ENCODE data around the gene ZBP1. TPM values are rescaled to one million over a fixed set of nuclear protein-coding genes. Genes with fewer than 3 reads are reported as not detected.
A peak's percentile ranks its signal among the peaks of the same experiment; 100 is the strongest.

Gene ZBP1, protein sequence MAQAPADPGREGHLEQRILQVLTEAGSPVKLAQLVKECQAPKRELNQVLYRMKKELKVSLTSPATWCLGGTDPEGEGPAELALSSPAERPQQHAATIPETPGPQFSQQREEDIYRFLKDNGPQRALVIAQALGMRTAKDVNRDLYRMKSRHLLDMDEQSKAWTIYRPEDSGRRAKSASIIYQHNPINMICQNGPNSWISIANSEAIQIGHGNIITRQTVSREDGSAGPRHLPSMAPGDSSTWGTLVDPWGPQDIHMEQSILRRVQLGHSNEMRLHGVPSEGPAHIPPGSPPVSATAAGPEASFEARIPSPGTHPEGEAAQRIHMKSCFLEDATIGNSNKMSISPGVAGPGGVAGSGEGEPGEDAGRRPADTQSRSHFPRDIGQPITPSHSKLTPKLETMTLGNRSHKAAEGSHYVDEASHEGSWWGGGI
- 2.4 TPM for total RNA-seq

GRCh38 chr20:57620274-57620990 is at the start of gene ZBP1:
Gene ZBP1 (minus strand): TSS chr20:57620426. CDS start chr20:57620295, 131 bp downstream.
- DNase-seq (ENCODE audit: low spot score): peak; percentile 68

GRCh38 chr20:57669632-57670031 is 49.4 kb upstream of the ZBP1 start:
- no peak for DNase-seq (ENCODE audit: low spot score)

- no peak for DNase-seq (ENCODE audit: low spot score)
Measured at GRCh38 chr20:57667924-57668782, 47.9 kb upstream of the ZBP1 start.

- no peak for DNase-seq (ENCODE audit: low spot score)
Measured at GRCh38 chr20:57667388-57667787, 47.2 kb upstream of the ZBP1 start.

GRCh38 chr20:57666834-57667157 is 46.6 kb upstream of the ZBP1 start:
- DNase-seq (ENCODE audit: low spot score): no peak

- no peak for DNase-seq (ENCODE audit: low spot score)
Measured at GRCh38 chr20:57666106-57666833, 46.0 kb upstream of the ZBP1 start.

GRCh38 chr20:57665589-57665971 is 45.4 kb upstream of the ZBP1 start:
- no peak for DNase-seq (ENCODE audit: low spot score)

DNA sequence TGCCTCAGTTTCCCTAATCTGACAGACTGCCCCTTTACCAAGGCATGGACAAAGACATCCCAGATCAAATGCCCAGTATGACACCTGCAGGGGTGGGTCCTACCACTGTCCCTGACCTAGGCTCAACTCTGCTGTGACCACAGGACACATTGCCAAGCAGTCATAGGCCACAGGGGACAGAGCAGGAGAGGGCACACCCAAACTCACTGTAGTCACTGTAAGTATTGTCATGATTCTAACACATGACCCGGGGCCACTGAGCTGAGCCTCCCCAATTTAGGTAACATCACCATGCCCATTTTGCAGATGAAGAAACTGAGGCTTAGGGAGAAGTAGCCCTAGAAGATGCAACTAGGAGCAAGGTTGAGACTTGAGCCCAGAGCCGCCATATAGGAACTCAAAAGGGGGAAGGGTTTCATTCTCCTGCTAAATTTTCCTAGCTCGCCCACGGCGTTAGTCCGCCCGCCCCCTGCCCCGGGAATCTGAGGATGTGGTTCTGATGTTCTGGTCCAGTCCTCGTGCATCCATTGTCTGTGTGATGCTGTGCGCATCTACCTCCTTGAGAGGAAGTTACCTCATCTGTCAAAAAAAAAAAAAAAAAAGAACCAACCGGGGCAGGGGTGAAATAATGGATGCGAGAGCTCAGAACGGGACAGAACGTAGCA is 44.8 kb upstream of the ZBP1 start:
- no peak for DNase-seq (ENCODE audit: low spot score)

DNA sequence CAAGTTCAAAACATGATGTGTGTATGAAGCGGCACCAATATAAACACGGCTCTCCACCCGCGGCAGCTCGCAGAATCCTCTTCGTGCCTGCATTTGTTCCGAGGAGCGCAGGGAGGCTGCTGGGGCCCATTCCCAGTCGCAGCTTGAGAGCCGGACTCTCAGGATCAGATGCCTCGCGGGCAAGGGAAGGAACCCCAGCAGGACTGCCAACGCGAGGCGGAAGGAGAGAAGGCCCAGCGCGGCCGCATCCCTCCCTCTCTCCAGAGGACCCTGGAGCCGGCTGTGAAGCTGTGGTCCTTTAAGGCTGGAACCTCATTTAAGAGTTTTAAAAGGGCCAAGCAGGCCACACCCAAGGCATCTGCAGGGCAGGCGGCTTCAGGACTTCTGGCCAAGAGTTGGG is 44.2 kb upstream of the ZBP1 start:
- DNase-seq (ENCODE audit: low spot score): no peak

DNA sequence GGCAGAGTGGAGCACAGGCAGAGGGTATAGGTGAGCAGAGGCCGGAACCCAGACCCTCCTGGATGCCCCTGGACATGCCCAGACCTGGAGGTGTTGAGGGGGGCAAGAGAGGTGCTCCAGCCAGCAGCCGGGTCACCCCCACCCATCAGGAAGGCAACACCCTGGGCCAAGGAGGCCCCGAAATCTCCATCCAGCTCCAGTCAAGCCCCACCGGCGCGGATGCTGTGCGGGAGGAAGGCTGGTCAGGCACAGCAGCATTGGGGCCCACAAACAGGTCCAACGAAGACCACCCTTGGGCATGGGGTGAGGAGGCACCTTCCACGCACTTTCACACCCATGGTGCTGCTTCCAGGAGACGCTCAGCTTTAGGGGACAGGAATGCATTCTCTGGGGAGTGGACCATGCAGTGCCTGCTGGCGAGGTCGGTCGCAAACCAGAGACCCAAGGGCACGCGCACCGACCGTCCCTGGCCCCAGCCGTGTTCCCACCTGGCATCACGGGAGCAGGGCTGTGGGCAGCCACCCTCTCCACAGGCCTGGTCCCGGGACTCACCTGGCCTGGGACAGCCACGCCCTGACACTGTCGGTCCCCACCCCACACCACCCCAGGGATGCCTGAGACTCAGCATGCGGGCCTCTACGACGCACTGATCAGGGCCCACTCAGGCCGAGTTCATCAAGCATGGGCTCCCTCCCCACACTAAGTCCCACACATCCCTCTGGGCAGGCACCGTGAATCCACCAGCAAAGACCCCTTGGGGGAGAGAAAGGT is 43.6 kb upstream of the ZBP1 start:
- no peak for DNase-seq (ENCODE audit: low spot score)

DNA sequence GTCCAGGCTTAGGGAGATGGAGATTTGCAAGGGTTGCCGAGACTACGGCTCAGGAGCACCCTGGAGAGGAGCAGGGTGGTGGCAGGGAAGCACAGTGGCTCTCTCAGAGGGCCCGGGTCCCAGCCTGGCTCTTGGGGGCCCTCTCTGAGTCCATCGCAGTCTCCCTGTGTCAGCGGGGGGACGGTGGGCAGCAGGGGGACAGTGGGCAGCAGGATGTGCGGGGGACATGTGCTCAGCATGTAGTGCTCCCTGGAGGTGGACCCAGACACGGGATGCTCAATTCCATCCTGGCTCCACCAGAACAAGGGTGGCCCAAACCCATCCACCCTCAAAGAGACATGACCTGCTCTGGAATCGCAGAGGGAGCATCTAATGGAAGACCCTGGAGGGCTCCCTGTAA is 43.0 kb upstream of the ZBP1 start:
- DNase-seq (ENCODE audit: low spot score): no peak

DNA sequence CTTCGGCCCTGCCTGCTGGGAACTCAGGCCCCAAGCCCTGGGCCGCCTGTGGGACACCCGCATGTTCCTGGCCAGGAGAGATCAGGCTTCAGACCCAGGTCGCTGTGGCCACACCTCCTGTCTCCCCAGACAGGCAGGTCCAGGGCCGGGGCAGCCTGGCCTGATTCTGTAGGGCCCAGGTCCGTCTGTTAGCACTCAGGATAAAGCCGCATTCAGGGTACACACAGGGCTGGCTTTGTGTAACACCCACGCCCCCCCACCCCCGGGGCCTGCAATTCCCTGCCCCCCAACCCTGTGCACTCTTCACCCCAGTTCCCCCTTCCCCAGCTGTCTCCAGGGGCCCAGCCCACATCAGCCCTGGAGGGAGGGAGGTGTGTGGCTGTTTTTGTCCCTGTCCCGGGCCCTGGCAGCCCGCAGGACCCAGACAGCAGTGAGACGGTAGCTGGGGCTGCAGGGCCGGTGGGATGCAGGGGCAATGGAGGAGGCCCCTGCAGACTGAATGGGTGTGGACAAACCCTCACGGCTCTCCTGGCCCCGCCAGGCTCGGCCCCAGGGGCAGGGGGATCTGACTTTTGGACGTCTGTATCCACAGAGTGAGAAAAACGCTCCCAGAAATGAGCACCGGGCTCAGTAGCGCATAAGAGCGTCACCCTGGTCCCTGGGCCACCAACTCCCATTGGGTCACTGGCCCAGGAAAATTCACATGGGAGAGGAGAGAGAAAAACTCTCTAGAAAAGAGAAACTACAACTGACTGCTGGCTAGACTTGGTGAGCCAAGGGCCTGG is 42.4 kb upstream of the ZBP1 start:
- DNase-seq (ENCODE audit: low spot score): no peak

DNA sequence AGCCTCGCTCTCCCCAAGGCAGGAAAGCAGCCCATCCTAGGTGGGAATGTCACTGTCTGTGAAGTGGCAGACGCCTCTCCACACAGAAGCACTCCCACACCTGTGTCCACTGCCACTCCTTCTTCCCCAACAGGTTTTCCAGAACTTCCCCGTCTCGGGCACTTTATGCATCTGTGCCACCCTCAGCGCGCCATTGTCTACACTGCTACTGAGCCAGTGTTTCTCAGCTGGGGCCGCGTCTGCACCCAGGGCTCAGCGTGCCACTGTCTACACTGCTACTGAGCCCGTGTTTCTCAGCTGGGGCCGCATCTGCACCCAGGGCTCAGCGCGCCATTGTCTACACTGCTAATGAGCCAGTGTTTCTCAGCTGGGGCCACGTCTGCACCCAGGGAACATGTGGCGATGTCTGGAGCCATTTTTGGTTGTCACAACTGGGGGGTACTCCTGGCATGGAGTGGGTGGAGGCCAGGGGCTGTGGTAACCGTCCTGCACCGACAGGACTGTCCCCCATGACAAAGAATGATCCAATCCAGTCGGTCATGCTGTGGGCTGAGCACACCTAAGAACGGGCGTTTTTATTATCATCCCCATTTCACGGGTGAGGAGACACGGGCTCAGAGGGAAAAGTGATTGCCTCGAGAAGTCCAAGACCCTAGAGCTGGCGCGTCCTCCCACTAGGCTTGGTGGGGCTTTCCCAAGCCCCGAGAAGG is 41.7 kb upstream of the ZBP1 start:
- DNase-seq (ENCODE audit: low spot score): peak; percentile 29

GRCh38 chr20:57660922-57661745 is 40.9 kb upstream of the ZBP1 start:
- peak; percentile 37 for DNase-seq (ENCODE audit: low spot score)

DNA sequence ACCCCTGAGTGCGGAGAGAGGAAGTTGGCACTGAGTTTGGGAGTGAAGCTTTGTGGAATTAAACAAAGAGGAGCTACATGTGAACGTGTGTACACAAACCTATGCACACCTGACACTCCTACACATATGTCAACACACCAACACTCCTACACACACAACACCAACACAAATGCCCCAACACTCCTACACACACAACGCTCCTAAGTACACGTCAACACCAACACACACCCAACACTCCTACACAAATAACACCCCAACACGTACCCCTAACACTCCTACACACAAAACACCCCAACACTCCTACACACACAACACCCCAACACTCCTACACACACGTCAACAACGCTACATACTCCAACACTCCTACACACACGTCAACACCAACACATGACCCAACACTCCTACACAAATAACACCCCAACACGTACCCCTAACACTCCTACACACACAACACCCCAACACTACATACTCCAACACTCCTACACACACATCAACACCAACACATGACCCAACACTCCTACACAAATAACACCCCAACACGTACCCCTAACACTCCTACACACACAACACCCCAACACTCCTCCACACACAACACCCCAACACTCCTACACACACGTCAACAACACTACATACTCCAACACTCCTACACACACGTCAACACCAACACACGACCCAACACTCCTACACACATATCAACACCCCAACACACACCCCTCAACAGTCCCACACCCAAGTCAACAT is 40.1 kb upstream of the ZBP1 start:
- DNase-seq (ENCODE audit: low spot score): no peak

- DNase-seq (ENCODE audit: low spot score): peak; percentile 39
Measured at GRCh38 chr20:57659517-57660180, 39.4 kb upstream of the ZBP1 start.
